Glomerular visceral epithelial cell (primary cell): ENCODE data around the gene EP400.
A peak's percentile ranks its signal among the peaks of the same experiment; 100 is the strongest.
"Not testable (repeated sequence)": the region's sequence is repeated elsewhere in the genome, so short reads cannot be mapped to it uniquely, and the experiment has no call there.

ENCODE experiments used
- DNase-seq: peaks from one replicate; pipeline ENCODE4 v3.0.0-alpha.2; 2016; ENCODE audit errors: extremely low spot score

Gene EP400

DNA sequence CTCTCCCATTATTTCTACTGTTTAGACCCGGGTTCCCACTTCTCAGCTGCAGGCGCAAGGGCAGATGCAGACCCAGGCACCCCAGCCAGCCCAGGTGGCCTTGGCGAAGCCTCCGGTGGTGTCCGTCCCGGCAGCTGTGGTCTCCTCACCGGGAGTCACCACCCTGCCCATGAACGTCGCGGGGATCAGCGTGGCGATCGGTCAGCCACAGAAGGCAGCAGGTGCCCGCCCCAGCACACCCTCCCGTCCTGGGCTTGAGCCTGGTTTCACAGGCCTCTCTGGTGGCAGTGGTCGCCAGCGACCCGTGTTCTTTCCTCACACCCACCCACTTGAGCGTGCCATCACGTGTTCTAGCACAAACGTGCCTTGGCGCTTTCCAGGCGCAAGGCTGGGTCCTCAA is 117.0 kb downstream of the EP400 start:
- no peak for DNase-seq

DNA sequence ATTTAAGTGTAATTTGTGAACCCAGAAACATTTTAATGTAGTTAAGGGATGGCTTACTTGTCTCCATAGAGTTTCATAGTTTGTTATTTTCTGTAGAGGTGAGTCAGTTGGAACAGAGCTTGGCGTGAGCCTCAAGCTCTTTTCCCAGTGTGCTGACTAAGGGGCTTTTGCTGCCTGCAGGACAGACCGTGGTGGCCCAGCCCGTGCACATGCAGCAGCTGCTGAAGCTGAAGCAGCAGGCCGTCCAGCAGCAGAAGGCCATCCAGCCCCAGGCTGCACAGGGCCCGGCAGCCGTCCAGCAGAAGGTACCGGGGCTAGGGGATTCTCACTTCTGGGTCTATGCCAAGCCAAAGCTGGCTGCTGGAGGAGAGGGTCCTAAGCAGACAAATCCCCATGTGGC is 117.4 kb downstream of the EP400 start:
- DNase-seq, result no peak

DNA sequence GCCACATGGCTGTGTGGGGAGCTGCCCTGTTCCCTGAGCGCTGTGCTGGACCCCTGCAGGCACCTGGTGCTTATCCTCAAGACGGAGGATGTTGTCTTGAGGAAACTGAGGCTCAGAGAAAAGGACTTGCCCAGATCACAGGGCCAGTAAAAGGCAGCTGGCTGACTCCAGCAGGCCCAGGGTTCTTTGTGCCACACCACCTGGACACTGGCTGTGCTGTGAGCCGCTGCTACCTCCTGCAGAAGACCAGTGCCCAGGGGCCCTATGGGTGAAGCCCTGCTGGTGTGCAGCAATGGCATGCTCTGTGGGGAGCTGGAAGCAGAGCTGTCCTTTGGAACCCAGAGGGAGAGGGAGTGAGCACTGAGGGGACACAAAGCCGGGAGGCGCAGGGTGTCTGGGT is 118.5 kb downstream of the EP400 start:
- no peak for DNase-seq

DNA sequence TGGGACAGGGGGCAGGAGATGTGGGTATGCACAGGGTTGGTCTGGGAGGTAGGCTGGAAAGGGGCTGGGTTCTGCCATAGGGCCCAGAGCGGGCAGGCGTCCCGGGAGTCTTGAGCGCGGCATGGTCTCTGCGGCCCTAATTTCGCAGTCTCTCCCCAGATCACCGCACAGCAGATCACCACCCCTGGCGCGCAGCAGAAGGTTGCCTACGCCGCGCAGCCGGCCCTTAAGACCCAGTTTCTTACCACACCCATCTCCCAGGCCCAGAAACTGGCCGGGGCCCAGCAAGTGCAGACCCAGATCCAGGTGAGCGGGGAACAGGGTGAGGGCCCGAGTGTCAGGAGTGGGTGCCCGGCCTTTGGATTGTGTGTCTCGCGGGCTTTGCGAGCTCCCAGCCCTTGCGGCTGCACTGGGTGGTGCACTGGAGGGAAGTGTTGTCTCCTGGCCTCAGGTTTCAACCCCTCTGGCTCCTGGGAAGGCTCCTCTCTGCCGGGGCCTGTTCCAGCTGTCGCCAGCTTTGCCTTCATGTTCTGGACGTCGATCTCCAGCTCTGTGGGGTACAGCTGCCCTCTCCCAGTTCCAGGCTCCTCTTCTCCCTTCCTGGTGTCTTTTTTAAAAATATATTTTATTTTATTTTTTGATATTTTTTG is 119.7 kb downstream of the EP400 start:
- no peak for DNase-seq

DNA sequence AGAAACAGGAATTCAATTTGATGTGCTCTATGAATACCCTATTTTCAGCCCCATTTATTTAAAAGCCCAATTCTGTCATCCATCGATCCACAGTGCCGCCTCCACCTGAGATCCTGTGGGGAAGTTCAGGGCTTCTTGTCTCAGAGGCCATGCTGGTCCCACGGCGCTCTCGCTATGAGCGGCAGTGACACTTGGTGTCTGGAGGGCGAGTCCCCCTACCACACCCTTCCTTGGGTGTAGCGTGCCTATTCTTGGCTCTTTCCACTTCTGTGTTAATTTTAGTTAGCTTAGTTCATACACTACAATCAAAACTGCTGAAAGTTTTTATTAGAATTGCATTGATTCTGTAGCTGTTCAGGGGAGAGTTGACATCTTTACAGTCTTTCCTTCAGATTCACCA is 120.6 kb downstream of the EP400 start:
- no peak for DNase-seq

DNA sequence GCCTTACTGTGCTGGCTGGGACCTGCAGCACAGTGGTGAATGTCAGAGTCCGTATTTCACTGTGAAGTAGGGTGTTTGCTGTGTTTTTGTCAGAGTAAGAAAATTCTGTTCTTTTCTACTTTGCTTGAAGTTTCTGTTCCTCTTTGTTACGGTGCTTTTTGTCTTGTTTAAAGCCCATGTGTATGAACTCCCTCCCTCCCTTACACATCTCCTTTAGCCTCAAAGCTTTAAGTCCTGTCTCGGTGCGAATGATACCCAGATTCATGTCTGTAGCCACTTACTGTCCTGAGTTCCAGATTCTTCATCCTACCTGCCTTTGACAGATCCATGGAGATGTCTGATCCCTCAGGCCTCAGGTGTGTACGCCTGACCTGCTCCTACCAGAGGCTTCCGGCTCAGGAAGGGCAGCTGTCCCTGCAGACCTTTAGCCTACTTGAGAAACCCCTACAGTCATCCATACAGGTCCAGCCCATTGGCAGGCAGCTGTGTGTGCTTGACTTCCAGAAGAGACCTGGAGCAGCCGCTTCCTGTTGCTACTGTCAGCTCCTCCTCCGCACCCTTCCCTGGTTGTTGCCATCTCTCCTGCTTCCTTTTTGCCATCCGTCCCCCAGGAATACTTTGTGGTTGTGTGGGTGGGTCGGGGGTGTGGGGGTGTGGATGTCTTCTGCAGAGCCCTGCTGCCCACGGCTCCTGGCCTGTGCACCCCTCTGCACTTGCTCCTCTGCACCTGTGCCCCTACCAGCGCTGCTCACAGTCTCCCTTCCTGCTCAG is 121.5 kb downstream of the EP400 start:
- DNase-seq, result no peak

DNA sequence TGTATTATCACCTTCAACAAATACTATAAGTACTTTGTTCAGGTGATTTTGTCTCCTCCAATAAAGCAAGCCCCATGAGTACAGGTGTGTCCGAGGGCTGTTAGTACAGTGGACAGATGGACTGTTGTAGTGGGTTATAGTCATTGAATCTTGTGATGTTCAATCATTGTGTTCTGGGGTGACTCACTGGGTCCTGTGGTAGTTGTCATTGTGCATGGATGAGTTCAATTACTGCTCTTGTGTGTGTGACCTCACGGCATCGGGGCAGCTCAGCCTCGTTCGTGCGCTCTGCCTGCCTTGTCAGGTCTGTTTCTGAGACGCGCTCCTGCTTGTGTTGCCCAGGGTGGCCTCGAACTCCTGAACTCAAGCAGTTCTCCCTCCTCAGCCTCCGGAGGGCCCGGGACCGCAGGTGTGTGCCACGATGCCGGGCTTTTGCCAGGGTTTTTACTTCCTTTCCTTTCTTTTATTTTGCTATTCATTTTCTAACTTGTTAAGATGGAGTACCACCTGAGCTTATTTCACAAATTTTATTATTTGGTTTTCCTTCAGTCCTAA is 122.2 kb downstream of the EP400 start:
- no peak for DNase-seq

DNA sequence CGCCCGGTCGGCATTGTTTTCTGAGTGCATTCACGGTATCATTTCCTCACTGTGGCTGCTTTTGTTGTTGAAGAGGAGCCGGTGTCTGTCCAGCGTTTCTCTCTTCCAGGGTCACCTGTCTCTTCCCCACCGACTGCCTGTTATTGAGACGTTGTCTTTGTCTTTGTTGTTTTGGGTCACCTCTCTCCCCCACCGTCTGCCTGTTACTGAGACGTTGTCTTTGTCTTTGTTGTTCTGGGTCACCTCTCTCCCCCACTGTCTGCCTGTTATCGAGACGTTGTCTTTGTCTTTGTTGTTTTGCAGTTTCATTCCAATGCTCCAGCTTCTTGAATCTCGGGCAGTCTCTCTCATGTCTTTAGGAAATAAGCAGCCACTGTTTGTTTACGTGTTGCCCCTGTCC is 124.5 kb downstream of the EP400 start:
- DNase-seq, result no peak

DNA sequence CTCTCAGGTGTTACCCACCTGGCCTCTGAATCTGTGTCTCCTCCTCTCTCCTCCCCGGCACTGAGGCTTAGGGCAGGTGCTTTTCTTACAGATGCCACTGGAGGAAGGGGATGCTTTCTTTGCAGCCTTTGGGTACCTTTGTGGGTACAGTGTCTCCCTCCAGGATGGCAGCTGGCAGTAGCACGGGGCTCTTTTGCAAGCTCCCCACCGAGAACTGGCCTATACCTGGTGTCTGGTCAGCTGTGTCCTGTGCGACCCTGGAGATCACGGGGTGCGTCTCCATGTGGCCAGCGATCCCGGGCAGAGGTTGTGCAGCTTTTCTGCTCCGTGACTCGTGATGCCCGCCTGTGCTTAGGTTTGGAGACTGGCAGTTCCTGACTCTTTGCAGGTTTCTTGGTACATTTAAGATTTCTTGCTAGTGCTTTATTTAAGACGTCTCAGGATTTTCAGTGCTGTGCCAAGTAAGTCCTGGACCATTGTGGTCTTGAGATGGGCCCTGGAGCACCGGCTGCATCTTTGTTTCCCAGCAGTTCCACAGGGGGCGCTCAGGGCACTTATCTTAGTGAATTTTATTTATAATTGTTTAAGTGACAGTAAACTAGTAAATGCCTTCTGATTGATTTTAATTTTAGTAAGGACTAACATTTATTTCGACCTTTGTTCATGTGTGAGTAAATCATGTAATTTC is 125.4 kb downstream of the EP400 start:
- DNase-seq, result no peak

DNA sequence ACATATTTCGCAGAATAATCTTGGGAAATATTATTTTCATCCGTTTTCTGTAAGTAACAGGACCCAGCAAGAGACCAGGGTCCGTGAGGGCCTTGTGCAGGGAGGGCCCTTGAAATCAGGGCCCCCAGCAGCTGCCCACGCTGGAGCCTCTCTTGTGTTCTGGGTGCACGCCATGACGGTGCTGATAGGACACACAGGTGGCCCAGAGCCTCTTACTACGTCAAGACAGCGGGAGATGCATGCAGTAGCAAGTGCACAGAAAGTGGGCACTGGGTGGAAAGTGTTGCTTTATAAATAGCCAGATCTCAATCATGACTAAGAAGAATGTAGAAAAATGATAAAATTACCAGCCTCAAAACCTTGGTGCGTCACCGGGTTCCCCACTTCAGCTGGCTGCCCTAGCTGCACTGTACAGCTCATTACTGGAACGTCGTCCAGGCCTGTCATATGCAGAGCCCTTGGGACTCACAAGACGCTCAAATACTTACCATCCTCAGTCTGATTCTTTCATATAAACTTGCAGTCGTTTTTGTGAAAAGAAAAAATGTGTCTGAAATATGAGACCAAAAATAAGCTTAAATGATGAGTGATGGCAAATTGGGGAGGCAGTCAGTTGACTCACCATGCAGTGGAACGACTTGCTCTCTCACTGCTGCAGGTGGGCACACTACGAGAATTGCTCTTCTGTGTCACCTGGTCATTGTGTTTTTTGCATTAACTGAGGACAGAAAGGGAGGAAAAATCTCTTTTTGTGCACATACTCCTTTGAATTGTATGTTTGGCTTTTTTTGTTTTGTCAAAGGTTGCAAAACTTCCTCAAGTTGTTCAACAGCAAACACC is 126.2 kb downstream of the EP400 start:
- DNase-seq, result no peak

DNA sequence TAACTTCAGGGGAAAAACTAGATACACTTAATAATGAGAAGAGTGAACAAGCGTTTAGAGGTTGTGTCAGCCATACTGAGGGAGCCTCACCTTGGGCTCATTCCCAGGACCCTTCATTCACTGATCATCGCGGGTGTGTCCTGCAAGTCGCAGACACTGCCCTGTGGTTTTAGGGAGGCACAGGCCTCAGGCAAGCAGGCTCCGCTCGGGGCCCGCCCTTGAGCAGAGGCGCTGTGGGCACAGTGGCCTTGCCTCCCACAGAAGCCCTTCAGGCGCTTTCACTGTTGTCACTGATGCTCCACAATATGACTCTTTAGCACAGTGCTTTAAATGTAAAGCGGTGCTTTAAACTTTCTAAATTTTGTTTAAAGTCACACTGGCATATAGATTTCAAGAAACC is 127.0 kb downstream of the EP400 start:
- no peak for DNase-seq

DNA sequence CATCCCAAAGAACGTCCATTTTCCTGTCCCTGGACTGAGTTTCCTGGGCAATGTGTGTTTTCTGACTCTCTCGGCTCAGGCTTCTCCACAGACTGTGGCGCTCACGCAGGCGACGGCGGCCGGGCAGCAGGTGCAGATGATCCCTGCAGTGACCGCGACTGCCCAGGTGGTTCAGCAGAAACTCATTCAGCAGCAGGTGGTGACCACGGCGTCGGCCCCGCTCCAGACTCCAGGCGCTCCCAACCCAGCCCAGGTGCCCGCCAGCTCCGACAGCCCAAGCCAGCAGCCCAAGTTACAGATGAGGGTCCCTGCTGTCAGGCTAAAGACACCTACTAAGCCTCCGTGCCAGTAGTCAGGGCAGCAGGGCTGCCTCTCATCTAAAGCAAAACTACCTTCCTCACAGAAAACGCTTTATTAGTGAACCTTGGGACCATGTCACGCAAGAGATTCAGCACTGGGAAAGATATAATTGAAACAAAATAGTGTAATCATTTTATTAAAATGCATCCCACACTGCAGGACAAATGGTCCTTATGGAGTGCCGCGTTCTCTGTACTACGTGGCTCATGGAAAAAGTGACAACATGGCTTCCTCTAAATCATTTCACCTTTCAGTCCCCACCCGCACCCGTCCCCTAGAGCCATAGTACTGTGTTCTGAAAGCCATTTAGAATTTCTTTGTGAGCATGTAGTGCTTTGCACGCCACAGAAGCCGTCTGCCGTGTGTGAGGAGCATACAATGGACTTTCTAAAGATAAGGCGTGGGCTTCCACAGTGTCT is 127.8 kb downstream of the EP400 start:
- no peak for DNase-seq

DNA sequence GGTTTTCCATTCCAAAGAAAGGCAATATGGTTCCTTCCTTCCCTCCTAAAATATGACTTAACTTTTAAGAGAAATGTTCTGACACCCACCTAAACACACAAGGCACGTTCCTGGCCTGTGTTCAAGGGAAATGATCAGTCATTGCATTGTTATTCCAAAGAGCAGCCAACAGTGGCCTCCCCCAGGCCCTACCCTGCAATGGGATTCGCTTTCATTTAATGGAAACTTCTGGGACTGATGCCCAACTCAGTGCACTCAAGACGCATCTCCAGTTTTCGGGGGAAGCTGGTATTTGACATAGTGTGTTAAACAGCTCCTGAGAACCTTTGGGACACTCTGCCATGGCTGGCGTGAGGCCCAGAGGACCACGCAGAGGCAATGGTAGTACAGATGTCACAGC is 128.4 kb downstream of the EP400 start:
- DNase-seq, result no peak

DNA sequence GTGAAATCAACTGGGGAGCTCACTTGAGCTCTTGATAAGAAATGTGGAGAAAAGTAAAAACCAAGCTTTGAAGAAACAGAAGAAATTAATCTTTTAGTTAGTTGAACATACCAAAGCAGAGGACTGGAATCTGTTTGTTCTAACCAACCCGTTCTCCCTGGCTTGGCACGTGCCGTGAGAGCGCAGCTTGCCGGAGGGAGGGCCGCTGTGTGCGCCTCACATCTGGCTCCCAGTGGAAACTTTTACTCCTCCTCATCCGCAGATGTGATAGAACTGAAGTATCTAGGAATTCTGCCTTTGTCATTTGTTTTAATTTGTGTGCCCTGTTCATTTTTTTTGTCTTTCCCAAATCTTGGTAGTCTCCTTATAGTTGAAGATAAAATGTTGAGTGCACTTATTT is 129.5 kb downstream of the EP400 start:
- DNase-seq, result no peak

DNA sequence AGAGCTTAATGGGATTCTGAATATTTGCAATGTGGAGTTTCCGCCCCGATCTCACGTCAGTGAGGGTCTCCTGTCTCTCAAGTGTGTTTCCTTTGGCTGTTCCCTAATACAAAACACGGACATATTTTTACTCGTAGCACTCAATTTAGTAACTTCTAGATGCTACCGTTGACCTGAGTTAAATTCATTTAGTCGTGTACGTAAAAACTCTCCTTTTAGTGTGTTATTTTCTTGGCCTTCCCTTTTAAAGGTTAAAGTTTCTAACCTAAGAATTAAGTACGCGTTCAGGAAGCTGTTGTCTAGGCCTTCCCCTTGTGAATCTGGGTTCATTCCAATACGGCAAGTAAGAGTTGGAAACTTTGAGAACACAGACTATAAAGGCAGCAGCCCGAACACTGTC is 130.0 kb downstream of the EP400 start:
- no peak for DNase-seq

DNA sequence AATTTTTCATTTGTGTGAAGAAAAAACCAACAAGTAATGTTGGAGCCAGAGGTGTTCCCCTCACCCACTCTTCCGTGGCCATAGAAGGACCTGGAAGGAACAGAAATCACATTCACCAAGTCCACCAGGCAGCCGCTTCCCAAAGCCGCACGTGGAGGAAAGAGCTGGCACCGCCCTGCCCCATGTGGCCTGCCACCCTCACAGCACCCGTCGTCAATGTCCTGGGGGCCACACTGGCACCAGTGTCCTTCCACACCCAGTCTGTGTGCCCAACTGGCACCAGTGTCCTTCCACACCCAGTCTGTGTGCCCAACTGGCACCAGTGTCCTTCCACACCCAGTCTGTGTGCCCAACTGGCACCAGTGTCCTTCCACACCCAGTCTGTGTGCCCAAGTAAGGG is 130.8 kb downstream of the EP400 start:
- not testable (repeated sequence) for DNase-seq

DNA sequence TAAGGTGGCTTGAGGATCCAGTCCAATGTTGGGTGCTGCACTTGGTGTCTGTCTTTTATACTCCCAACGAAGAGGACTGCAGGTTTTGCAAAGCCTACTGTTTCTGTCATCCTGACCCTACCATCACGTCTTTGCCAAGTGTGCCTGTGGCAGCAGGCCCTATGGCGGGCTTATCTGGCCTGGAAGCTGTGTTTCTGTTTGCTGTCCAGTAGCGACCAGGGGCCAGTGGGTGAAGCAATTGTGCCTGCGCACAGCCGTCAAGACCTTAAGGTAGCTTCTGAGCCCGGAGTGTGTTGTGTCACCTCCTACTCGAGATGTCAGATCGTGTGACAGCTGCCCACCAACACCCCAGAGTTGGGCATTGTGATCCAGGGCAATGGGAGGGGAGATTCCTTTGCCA is 131.7 kb downstream of the EP400 start:
- DNase-seq, result no peak

DNA sequence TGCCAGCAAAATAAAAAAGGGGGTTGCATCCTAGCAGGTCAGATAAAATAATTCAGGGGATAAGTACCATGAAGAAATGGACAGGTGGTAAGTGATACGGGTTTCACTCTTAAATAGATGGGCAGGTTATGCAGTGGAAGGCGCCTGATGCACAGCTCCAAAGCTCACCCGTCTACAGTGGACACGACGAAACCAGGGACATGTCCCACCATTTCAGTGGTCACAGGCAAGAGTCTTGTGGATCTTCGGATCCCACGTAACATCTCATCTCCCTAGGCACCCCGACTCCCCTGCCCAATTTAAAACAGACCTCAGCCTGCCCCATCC is 133.8 kb downstream of the EP400 start:
- no peak for DNase-seq

DNA sequence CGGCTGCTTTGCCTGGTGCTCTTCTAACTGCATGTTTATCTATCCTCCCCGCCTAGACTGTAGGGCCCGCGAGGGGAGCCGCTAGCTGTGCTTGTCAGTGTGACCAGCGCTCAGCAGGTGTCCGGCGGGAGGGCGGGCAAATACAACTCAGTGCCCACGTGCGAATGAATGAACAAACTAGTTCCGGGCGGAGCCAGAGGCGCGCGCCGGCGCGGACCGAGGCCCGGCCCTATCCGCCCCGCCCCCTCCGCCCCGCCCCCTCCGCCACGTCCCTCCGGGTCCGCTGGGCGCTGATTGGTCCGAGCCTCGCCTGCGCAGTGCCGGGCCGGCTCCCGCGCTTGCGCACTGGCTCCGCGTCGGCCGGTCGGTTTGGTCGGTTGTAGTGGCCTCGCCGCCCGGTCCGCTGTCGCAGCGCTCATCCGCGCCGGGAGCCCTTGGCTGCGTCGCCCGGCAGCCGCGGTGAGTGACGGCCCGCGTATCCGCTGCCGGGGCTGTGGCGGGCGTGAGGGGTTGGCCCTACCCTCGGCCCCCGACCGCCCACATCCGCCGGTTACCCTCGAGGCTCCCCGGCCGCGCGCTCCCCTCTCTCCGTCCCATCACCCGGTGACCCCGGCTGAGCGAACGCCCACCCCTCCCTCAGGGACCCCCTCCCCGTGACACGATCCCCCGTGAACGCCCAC is 134.3 kb downstream of the EP400 start:
- DNase-seq, result peak; percentile 94

DNA sequence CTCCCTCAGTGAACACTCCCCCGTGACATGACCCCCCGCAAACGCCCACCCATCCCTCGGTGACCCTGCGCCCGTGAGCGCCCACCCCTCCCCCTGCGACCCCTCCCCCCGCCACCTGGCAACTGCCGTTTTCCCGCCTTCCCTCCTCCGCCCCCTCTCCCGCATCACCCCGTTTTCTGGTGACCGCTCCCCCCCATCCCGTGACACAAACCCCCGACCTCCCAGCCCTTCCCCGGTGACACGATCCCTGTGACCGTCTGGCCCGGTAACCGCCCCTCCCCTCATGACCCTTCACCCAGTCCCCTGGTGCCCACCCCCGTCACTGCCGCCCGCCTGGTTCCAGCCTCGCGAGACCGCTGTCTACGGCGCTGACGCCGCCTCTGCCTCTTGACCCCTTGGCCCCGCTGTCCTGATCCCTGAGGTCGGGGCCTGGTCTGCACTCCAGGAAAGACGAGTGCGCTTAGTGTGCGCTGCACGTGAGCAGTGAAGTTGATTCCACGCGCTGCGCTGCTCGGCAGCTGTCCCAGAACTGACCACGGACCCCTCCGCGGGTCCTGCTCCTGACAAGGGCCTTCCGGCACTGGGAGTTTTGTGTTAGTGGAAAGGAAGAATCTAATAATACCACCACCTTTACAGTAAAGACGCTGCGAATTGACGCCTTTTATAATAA is 135.0 kb downstream of the EP400 start:
- peak; percentile 18 for DNase-seq
